ENCODE results near the gene TMEM123.

DNA sequence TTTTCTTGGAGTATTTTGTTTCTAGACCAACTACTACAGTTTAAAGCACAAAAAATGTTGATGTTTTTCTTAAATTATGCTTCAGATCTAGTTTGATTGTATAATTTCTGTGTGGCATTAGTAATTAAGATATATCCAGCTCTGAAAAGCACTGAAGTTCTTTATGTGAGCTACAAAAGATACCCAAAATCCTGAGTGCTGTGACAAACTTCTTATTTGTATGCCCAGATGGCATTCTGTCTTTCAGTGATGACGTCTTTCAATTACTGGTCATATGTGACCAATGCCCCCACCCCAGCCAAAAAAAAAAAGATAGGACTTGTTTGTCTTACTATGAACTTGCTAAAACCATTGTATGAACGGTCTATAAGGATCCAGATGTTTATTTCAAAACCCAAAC, 54.3 kb downstream of the TMEM123 start:
- TF ChIP-seq CTCF (IDR thresholded peaks at IDR 0.05), result no peak
- TF ChIP-seq POLR2A (IDR thresholded peaks at IDR 0.05), result no peak

Data from sigmoid colon (tissue), 3 donors.